Activated CD8-positive, alpha-beta memory T cell treated with anti-CD3 and anti-CD28 coated beads, Interleukin-2, amount 50 U/mL, for 48 hours (primary cell): ENCODE results near the gene SQOR.

ENCODE experiments used
- DNase-seq: peaks from one replicate; pipeline ENCODE4 v3.0.0-alpha.2; 2020

SQOR gene

GRCh38 chr15:45664451-45664850 is 29.6 kb downstream of the SQOR start:
- no peak for DNase-seq

DNA sequence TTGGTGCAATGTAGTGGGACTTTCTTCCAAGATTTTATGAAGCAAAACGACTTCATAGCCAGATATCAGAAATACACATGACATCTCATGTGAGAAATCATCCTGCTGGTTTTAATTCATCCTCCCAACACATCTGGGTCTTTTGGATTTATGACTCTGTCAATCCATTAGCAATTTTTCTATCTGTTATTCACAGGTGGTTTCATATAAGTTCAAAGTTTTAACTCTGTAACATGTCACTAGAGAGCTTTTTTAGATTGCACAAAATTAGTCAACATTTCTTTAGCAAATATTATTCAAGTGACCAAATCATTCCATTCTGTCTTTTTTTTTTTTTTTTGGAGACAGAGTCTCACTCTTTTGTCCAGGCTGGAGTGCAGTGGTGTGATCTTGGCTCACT is 30.4 kb downstream of the SQOR start:
- no peak for DNase-seq

- no peak for DNase-seq
Measured at GRCh38 chr15:45666119-45666875, 31.5 kb downstream of the SQOR start.

DNA sequence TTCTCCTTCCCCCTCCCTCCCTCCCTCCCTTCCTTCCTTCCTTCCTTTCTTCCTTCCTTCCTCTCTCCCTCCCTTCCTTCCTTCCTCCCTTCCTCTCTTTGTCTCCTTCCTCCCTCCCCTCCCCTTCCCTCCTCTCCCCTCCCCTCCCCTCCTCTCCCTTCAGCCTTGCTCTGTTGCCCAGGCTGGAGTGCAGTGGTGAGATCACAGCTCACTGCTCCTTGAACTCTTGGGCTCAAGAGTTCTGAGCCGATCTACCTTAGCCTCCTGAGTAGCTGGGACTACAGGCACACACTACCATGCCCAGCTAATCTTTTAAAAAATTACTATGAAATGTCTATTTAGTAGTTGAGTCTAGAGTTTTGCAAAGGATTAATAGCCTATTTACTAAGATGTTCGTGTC is 32.2 kb downstream of the SQOR start:
- DNase-seq: no peak

DNA sequence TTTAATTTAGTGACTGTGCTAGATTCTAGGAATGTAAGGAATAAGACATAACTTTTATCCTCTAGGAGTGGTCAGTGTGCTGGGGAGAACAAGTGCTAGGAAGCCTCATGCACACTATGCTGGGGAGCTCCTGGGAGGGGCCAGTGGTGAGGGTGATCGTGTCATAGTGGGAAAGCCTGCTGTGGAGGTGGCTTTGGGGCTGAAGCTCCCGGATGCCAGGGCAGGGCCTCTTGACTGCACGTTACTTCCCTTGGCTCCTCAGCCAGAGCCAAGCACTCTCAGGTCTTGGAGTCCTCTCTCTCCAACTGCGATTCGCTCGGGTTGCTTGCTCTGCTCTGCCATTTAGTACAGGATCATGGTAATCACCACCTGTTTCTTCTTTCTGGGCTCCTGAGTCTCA is 33.6 kb downstream of the SQOR start:
- DNase-seq: no peak

- DNase-seq: no peak
Measured at GRCh38 chr15:45669422-45669821, 34.6 kb downstream of the SQOR start.

GRCh38 chr15:45670091-45670490 is 35.3 kb downstream of the SQOR start:
- no peak for DNase-seq

DNA sequence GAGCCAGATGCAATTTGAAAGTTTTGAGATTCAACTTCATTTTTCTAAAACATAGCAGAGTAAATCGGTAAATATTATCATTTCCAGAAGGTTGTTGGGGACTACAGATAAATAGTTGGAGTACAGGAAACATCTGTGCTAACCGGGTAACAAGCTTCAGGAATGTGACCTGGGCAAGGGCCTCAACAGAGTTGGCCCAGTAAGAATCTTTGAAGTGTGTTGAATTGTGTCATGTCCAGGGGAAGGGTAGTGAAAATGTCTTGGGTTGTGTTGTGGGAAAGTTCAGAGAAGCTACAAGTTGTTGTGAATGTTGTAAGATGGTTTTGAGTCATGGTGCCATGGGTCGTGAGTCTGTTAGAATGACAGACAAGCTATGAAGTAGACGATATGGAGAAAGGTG is 35.7 kb downstream of the SQOR start:
- no peak for DNase-seq

DNA sequence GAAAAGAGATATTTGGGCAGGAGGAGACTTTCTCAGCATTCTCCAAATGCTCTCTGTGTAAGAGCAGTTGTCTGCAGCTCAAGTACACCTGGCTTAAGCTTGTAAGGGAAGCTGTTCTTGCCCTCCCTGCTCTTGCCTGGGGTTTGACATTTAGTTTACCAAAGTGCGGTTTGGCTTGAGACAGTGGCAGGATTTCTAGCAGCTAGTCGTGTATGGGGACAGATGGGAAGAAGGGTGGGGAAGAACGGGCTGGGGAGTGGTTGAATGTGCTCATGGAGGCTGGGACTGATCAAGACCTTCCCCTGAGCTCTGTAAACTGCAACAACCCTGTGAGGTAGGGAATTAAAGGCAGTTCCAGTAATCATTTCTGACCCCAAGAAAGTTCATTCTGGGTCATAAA is 39.8 kb downstream of the SQOR start:
- no peak for DNase-seq

- no peak for DNase-seq
Measured at GRCh38 chr15:45677797-45678196, 43.0 kb downstream of the SQOR start.

DNA sequence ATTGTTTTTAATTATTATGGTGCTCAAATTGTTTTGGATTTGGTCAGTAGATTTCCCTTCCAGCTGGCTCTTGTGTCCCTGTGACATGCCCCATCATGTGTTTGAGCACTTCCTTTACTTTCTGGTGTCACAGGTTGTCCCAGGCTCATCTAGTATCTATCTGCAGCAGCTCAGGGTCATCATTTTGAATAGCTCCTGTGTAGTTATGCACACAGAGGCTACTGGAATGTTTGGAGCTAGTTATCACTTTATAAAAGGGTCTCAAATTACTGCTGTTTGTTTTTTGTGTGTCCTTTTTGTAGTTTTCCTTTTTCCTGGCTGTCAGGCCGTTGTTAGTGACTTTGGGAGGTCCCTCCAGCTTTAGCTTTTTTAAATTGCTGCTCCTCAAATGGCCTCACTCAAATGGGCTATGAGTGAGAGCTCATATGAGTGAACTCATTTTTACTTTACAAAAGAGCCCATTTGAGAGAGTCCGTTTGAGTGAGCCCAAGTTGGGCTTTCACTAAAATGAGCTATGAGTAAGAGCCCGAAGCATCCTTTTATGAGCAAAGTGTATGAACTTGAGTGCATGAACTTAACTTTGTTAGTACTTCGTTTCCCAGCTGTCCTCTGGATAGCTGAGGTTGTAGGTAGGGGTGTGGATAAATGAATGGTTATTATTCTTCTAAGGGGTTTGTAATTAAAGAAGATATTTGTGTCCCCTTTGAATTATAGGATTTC is 43.8 kb downstream of the SQOR start:
- no peak for DNase-seq

DNA sequence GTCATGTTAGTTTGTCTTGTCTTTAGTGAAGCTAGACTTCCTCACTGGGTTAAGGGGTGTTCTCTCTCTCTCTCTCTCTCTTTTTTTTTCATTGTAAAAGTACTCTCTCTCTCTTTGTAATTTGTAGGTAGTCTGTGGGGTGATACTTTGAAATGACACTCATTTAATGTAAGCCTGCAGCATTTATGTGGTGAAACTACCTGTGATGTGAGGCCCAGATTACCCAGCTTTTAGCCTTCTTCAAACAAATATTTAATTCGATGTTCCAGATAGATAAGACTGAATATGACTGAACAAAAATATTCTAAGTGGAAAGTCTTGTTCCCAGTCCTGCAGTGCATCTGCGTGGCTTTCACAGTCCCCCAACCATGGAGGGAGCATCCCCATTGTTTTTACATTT is 49.7 kb downstream of the SQOR start:
- no peak for DNase-seq

DNA sequence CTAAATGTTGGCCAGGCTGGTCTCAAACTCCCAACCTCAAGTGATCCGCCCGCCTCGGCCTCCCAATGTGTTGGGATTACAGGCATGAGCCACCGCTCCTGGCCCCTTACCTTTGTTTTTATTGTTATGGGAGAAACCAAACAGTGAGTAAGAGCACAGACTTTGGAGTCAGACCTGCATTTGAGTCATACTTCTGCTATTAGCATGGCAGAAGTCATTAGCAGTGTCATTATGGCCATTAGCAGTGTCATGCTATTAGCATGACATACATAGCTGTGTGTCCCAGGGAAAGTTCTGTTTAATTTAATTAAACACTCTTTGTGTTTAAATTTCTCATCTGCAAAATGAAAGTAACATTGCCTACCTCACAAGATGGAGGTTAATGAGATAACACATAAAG is 54.8 kb downstream of the SQOR start:
- DNase-seq: no peak

- no peak for DNase-seq
Measured at GRCh38 chr15:45690581-45691260, 55.9 kb downstream of the SQOR start.

GRCh38 chr15:45701108-45701507 is 66.3 kb downstream of the SQOR start:
- DNase-seq: no peak

- no peak for DNase-seq
Measured at GRCh38 chr15:45702041-45702440, 67.2 kb downstream of the SQOR start.

DNA sequence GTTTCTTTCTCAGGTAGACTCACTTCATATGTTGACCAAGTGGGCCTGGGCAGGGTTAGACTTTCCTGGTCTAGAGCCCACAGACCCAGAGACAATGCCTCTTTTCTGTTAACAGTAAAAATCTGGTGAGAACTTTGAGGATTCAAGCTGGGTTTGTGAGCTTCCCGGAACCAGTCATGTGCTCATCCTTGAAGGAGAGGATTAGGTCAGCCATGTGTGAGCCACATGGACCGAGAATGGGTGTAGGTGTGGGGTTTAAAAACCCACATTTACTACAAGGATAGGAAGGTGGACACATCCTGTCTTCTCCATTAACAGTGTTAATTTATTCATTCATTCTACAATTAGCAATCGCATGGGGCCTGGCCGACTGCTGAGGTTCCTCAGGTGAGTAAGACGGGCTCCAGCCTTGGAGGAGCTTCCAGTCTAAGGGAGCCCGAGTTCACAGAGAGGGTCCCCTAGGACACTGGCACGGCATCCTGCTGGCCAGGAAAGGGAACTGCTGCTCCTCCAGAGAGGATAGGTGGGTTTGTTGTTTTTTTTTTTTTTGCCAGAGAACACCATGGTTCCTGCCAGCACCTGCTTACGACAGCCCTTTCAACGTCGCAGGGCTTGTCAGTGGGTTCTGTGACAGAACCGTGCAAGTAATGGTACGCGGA is 69.0 kb downstream of the SQOR start:
- DNase-seq: no peak

- DNase-seq: peak; percentile 56
Measured at GRCh38 chr15:45704329-45705249, 69.8 kb downstream of the SQOR start.

GRCh38 chr15:45705510-45706473 is 71.0 kb downstream of the SQOR start:
- DNase-seq: peak; percentile 85

- DNase-seq: no peak
Measured at GRCh38 chr15:45710657-45711056, 75.8 kb downstream of the SQOR start.
